Testis (tissue), 3 donors: ENCODE measurements around the gene PRKAR1B. TPM values are rescaled to one million over a fixed set of nuclear protein-coding genes. Genes with fewer than 3 reads are reported as not detected.

Experiments used
- DNase-seq: peaks from one replicate; pipeline ENCODE4 v3.0.0-alpha.2; 2019
- H3K27ac ChIP-seq, 2 donors: fragments of 200-600 bp; sonication (generic); one replicate each; pipeline ENCODE4 v1.5.1; 2019
- H3K27me3 ChIP-seq: fragments of 200-600 bp; sonication (generic); one replicate; pipeline ENCODE4 v1.5.1; 2019
- H3K36me3 ChIP-seq: fragments of 200-600 bp; sonication (generic); one replicate; pipeline ENCODE4 v1.5.1; 2017; ENCODE audit warnings: low read depth; ENCODE audit errors: missing control alignments
- H3K4me1 ChIP-seq: fragments of 200-600 bp; sonication (generic); one replicate; pipeline ENCODE4 v1.5.1; 2019
- H3K4me3 ChIP-seq, 2 donors: fragments of 200-600 bp; sonication (generic); one replicate each; pipeline ENCODE4 v1.5.1; 2017 to 2019
- H3K9me3 ChIP-seq: fragments of 200-600 bp; sonication (generic); one replicate; pipeline ENCODE4 v1.5.1; 2017
- POLR2A ChIP-seq: fragments of 450-650 bp; IDR thresholded peaks from one replicate; pipeline ENCODE4 v1.6.1; 2017; ENCODE audit warnings: antibody characterized with exemption, mild to moderate bottlenecking, moderate library complexity
- WGBS, 2 donors: methylation state at CpG; one replicate each; pipeline ENCODE4 v1.1.5; 2018; 5-methylcytosine and 5-hydroxymethylcytosine counted together
- intact Hi-C: fragments of 100-400 bp; cut with DNase I; formaldehyde crosslinking; loops from one replicate; pipeline ENCODE4 v1.15.1; 2023; ENCODE audit warnings: low total_unique reads
- polyA plus RNA-seq: library from polyadenylated mRNA; stranded (reverse); fragments of 350-450 nt; fragmentation: Illumina TruSeq; extraction: RNeasy Lipid Tissue Mini Kit (QIAGEN cat#74804); gene quantifications from one replicate; pipeline ENCODE4 v1.2.3, GENCODE V29; 2014; ENCODE audit warnings: low read depth, low replicate concordance; ENCODE audit not compliant: insufficient read depth
- total RNA-seq, 2 donors: library from RNA; depleted of rRNA; stranded (reverse); fragments of >200 nt; gene quantifications; one replicate each; pipeline ENCODE4 v1.2.3, GENCODE V29; 2016
- TF ChIP-seq, protein P1 (sequence below), 3 experiments: fragments of 450-650 bp in 2 of 3; fragments of 200-600 bp in 1 of 3; sonication (generic) in 1 of 3; IDR thresholded peaks; one replicate each; pipeline ENCODE4 v1.5.1; 2016 to 2019; ENCODE audit warnings: antibody characterized with exemption in 3 of 3, mild to moderate bottlenecking in 2 of 3, moderate library complexity in 1 of 3

Gene PRKAR1B
- total and polyA plus RNA-seq, 3 donors from 2014 or later: 27.8 to 35.7 (median 31.3) TPM

DNA sequence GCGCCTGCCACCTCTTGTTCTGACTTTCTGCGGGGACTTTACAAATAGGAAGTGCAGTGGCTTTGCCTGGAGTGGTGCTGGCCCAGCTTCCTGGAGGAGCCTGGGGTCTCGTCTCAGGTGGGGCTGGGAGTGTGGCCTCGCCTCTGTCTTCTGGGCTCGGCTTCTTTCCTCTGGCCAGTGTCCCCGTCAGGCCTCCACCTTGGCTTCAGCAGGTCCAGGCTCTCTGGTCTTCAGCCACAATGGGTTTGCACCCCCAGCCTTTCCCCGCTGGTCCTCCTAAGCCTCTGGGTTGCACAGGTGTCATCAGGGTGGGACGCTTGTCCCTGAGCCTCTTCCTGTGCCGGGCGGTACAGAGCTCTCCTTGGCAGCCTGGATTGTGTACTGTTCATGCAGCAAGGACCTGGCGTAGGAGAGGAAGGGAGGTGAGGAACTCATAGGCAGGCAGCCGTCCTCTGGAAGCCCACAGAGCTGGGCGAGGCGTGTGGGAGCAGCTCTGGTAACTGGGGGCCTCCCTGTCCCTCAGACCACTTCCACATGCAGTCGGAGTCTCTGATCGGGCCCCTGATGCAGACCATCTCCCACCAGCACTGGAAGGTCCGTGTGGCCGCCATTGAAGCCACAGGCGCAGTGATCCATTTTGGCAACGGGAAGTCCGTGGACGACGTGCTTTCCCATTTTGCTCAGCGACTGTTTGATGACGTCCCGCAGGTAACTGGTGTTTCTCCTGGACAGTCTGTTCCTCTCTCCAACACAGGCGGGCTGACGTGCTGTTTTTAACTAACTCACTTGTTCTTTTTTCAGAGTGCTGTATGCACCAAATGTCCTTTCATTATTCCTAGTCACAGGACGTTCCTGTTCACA lies 2.3 kb upstream of the PRKAR1B start:
- DNase-seq: no peak
- peaks cover 28% of the 10 kb centered on the region for H3K4me1 ChIP-seq
- no peak overlapping the region for H3K4me3 ChIP-seq
- TF ChIP-seq, protein P1, sequence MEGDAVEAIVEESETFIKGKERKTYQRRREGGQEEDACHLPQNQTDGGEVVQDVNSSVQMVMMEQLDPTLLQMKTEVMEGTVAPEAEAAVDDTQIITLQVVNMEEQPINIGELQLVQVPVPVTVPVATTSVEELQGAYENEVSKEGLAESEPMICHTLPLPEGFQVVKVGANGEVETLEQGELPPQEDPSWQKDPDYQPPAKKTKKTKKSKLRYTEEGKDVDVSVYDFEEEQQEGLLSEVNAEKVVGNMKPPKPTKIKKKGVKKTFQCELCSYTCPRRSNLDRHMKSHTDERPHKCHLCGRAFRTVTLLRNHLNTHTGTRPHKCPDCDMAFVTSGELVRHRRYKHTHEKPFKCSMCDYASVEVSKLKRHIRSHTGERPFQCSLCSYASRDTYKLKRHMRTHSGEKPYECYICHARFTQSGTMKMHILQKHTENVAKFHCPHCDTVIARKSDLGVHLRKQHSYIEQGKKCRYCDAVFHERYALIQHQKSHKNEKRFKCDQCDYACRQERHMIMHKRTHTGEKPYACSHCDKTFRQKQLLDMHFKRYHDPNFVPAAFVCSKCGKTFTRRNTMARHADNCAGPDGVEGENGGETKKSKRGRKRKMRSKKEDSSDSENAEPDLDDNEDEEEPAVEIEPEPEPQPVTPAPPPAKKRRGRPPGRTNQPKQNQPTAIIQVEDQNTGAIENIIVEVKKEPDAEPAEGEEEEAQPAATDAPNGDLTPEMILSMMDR (IDR thresholded peaks at IDR 0.05): no peak
- no peak for TF ChIP-seq POLR2A
- no peaks in the 10 kb centered on the region for H3K36me3 ChIP-seq
- 83 to 89% methylated on average over 24 to 29 of the region's 29 CpGs for WGBS, 2 donors
- H3K27ac ChIP-seq: no peak overlapping the region
- H3K27me3 ChIP-seq: no peaks in the 10 kb centered on the region
- H3K9me3 ChIP-seq: no peaks in the 10 kb centered on the region
- intact Hi-C loops: no loop called here

DNA sequence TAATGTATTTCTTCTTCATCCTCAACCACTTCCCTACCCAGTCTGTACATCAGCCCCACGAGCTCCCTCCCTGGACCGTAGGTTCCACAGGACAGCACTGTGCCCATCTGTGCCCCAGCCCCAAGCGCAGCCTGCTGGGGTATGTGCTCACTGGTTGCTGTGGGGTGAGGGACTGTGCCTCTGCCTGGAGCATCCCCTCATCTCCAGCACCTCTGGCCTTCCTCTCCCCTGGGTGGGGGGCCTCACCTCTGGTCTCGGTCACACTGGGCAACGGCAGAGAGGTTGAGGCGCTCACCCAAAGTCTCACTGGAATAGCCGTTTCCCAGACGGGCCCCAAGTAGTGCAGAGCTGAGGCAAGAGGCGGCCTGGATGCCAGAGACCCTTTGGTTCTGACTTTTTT lies 1.5 kb upstream of the PRKAR1B start:
- no peaks in the 10 kb centered on the region for H3K9me3 ChIP-seq
- H3K27me3 ChIP-seq: no peaks in the 10 kb centered on the region
- no peaks in the 10 kb centered on the region for H3K36me3 ChIP-seq
- DNase-seq: no peak
- H3K4me3 ChIP-seq: no peak overlapping the region
- intact Hi-C loops: no loop called here
- WGBS, 2 donors: 83 to 91% methylated on average over 9 of the region's 9 CpGs
- H3K27ac ChIP-seq: no peak overlapping the region
- peaks cover 28% of the 10 kb centered on the region for H3K4me1 ChIP-seq
- no peak for TF ChIP-seq POLR2A
- TF ChIP-seq, protein P1 (IDR thresholded peaks at IDR 0.05): no peak

DNA sequence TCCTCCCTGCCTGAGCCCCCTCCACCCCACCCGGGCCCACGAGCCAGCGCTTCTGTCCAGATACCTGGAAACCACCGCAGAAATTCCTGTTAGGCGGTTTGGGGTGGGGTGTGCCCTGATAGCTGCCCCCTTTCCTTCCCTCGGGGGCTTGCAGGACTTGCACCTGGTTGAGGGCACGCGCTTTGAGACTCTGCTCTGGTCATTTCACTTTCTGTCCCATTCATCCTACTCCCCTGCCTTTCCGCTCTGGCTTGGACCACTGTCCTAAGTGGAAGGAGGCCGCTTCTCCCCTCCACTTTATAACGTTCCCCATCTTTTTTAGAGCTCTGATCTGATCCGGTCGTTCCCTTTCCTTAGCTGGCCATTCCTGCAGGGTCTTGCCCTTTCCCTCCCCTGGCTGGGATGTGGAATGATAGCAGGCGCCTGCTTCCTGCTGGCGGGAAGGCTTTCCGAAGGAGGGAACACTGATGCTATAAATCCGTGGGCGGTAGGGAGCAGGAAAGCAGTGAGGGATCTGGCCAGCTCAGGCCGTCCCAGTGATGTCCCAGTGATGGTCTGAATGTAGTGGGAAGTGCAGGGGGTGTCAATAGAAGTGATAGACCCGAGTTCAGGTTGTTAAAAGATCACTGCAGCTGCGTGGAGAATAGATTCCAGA lies 852 bp upstream of the PRKAR1B start:
- no peaks in the 10 kb centered on the region for H3K9me3 ChIP-seq
- H3K36me3 ChIP-seq: no peaks in the 10 kb centered on the region
- no peak overlapping the region for H3K27ac ChIP-seq
- H3K4me1 ChIP-seq: peaks cover 28% of the 10 kb centered on the region
- no peak for TF ChIP-seq POLR2A
- TF ChIP-seq, protein P1 (IDR thresholded peaks at IDR 0.05): no peak
- intact Hi-C loops: no loop called here
- 18% methylated on average over 21 of the region's 21 CpGs for WGBS, 2 donors
- no peaks in the 10 kb centered on the region for H3K27me3 ChIP-seq
- H3K4me3 ChIP-seq: peak overlapping the region in 1 of 2 donors; percentile 75
- DNase-seq: no peak

DNA sequence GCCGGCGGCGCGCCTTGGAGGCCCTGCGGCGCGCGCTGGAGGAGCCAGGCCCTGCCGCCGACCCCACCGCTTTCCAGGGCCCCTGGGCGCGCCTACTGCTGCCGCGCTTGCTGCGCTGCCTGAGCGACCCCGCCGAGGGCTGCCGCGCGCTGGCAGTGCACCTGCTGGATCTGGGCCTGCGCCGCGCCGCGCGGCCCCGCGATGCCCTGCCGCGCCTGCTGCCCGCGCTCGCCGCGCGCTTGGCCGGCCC lies 302 bp downstream of the PRKAR1B start:
- TF ChIP-seq POLR2A: no peak
- TF ChIP-seq, protein P1 (IDR thresholded peaks at IDR 0.05): no peak
- Histone ChIP-seq H3K4me3 (peak overlapping the region; percentile 75 to 84), H3K4me1 (peaks cover 28% of the 10 kb centered on the region), H3K27me3 (no peaks in the 10 kb centered on the region), H3K9me3 (no peaks in the 10 kb centered on the region), H3K36me3 (no peaks in the 10 kb centered on the region), H3K27ac (peak overlapping the region; percentile 31 to 51)
- peak; percentile 44 for DNase-seq
- WGBS, 2 donors: 0 to 1% methylated on average over 1 to 14 of the region's 39 CpGs
- intact Hi-C loops: no loop called here
